Neural crest cell (in vitro differentiated cells): ENCODE results near the gene ABHD16B. TPM values are rescaled to one million over a fixed set of nuclear protein-coding genes. Genes with fewer than 3 reads are reported as not detected.

Source experiments
- DNase-seq: peaks from one replicate; pipeline ENCODE4 v3.0.0; 2021; ENCODE audit warnings: low read depth, mixed read lengths, low spot score
- H3K27ac Mint-ChIP-seq: one replicate; pipeline ENCODE4 v1.8.0; 2021; ENCODE audit warnings: mild to moderate bottlenecking, mixed read lengths; ENCODE audit not compliant: unreplicated experiment
- H3K27me3 Mint-ChIP-seq: 2 replicates; pipeline ENCODE4 v1.8.0; 2021; ENCODE audit warnings: low read depth, mild to moderate bottlenecking, mixed read lengths
- H3K36me3 Mint-ChIP-seq: 2 replicates; pipeline ENCODE4 v1.8.0; 2021; ENCODE audit warnings: low read depth, mild to moderate bottlenecking, mixed read lengths
- H3K4me1 Mint-ChIP-seq: 2 replicates; pipeline ENCODE4 v1.8.0; 2021; ENCODE audit warnings: mixed read lengths
- H3K4me3 Mint-ChIP-seq: one replicate; pipeline ENCODE4 v1.8.0; 2021; ENCODE audit warnings: mild to moderate bottlenecking, mixed read lengths
- H3K9me3 Mint-ChIP-seq: 2 replicates; pipeline ENCODE4 v1.8.0; 2021; ENCODE audit warnings: mixed read lengths
- long read RNA-seq: library from polyadenylated mRNA; unstranded; transcript quantifications from one replicate; pipeline ENCODE4 v2.0.0, GENCODE V29; 2020
- total RNA-seq: library from RNA; stranded (reverse); gene quantifications from 2 replicates; pipeline ENCODE4 v1.2.1, GENCODE V29; 2021
- TF ChIP-seq, protein P1 (sequence below): fragments of 200-600 bp; sonication (generic); conservative IDR thresholded peaks from 2 replicates; pipeline ENCODE4 v1.5.0; 2021; ENCODE audit warnings: antibody characterized with exemption, mild to moderate bottlenecking

Gene ABHD16B
- total RNA-seq = not detected in 2 replicates
- long read RNA-seq = 0 reads

DNA sequence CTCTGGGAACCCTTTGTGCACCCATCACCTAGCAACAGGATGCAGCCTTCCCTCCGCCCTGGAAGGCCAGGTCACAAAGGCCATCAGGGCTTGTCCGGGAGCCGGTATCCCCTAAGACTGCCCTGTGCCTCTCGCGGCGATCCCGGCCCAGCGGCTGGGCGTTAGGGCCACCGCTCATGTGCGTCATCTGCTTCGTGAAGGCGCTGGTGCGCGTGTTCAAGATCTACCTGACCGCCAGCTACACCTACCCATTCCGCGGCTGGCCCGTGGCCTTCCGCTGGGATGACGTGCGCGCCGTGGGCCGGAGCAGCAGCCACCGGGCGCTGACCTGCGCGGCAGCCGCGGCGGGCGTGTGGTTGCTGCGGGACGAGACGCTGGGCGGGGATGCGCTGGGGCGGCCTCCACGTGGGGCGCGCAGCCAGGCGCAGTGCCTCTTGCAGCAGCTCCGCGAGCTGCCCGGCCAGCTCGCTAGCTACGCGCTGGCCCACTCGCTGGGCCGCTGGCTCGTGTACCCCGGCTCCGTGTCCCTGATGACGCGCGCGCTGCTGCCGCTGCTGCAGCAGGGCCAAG, at the start of gene ABHD16B:
TSS of gene ABHD16B (plus strand) at position 134 of the 570 bp plus-strand sequence. CDS start at position 177, 43 bp downstream.
- peaks cover 52% of the 10 kb centered on the region for H3K4me1 Mint-ChIP-seq
- no peak within 1 kb of the TSS for H3K27ac Mint-ChIP-seq
- H3K27me3 Mint-ChIP-seq = peaks cover 2% of the 10 kb centered on the region

GRCh38 chr20:63814891-63815614, 46.2 kb upstream of the ABHD16B start:
- Mint-ChIP-seq H3K4me1 (peaks cover 31% of the 10 kb centered on the region), H3K4me3 (peak overlapping the region; percentile 80), H3K9me3 (peaks cover 4% of the 10 kb centered on the region), H3K27ac (peak overlapping the region; percentile 69), H3K36me3 (peaks cover 3% of the 10 kb centered on the region), H3K27me3 (peaks cover 8% of the 10 kb centered on the region)
- no peak for DNase-seq
- TF ChIP-seq, protein P1, sequence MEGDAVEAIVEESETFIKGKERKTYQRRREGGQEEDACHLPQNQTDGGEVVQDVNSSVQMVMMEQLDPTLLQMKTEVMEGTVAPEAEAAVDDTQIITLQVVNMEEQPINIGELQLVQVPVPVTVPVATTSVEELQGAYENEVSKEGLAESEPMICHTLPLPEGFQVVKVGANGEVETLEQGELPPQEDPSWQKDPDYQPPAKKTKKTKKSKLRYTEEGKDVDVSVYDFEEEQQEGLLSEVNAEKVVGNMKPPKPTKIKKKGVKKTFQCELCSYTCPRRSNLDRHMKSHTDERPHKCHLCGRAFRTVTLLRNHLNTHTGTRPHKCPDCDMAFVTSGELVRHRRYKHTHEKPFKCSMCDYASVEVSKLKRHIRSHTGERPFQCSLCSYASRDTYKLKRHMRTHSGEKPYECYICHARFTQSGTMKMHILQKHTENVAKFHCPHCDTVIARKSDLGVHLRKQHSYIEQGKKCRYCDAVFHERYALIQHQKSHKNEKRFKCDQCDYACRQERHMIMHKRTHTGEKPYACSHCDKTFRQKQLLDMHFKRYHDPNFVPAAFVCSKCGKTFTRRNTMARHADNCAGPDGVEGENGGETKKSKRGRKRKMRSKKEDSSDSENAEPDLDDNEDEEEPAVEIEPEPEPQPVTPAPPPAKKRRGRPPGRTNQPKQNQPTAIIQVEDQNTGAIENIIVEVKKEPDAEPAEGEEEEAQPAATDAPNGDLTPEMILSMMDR = no peak

More for the DNA sequence above, at the start of gene ABHD16B:
- no peak for DNase-seq
- peaks cover 2% of the 10 kb centered on the region for H3K36me3 Mint-ChIP-seq
- H3K4me3 Mint-ChIP-seq = no peak within 1 kb of the TSS
- TF ChIP-seq, protein P1 = no peak
- H3K9me3 Mint-ChIP-seq = no peaks in the 10 kb centered on the region

GRCh38 chr20:63815615-63816253, 45.6 kb upstream of the ABHD16B start:
- H3K4me1 Mint-ChIP-seq = peaks cover 29% of the 10 kb centered on the region
- TF ChIP-seq, protein P1 = no peak
- H3K9me3 Mint-ChIP-seq = peaks cover 4% of the 10 kb centered on the region
- H3K36me3 Mint-ChIP-seq = peaks cover 3% of the 10 kb centered on the region
- no peak overlapping the region for H3K27ac Mint-ChIP-seq
- DNase-seq = peak; percentile 24
- peaks cover 8% of the 10 kb centered on the region for H3K27me3 Mint-ChIP-seq
- peak overlapping the region; percentile 80 for H3K4me3 Mint-ChIP-seq

DNA sequence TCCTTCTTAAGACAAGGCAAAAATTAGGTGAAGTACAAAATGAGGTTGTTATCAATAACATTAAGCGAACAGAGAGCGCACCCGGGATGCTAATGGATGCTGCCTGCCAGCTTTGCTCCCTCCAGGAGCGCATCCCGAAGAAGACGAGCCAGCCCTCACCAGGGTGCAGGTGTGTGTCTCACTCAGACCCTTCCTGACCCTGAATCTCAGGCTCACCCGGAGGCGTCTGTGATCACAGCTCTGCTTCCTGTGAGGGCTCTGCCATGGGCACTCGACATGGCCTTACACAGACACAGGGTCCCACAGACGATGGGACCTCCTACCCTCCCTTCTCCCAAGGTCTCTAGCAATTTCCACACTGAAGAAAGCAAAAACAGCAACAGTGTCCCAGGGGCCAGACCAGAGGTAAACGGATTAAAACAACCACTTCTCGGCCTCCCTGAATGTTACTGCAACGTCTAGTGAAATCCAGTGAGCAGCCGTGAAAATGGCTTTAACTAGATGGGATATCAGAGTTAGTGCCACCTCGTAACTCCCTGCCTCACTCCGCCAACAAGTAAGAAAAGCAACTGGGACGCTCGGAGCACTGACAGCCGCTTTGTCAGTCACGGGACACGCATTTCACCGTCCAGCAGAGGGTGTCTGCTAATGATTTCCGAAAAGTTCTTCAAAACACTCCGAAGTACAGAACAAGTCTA, 41.9 kb upstream of the ABHD16B start:
- Mint-ChIP-seq H3K9me3 (peaks cover 4% of the 10 kb centered on the region), H3K27me3 (peaks cover 8% of the 10 kb centered on the region), H3K36me3 (peaks cover 3% of the 10 kb centered on the region), H3K4me3 (peak overlapping the region; percentile 48), H3K27ac (peak overlapping the region; percentile 64), H3K4me1 (peaks cover 29% of the 10 kb centered on the region)
- TF ChIP-seq, protein P1 = peak; percentile 37
- DNase-seq = no peak

GRCh38 chr20:63821811-63822210, 39.5 kb upstream of the ABHD16B start:
- no peaks in the 10 kb centered on the region for H3K9me3 Mint-ChIP-seq
- no peak overlapping the region for H3K4me3 Mint-ChIP-seq
- H3K36me3 Mint-ChIP-seq = no peaks in the 10 kb centered on the region
- TF ChIP-seq, protein P1 = no peak
- no peaks in the 10 kb centered on the region for H3K27me3 Mint-ChIP-seq
- DNase-seq = no peak
- peaks cover 25% of the 10 kb centered on the region for H3K4me1 Mint-ChIP-seq
- H3K27ac Mint-ChIP-seq = no peak overlapping the region
